Measurements from ENCODE around the gene TRIM52. TPM values are rescaled to one million over a fixed set of nuclear protein-coding genes. Genes with fewer than 3 reads are reported as not detected.
A peak's percentile ranks its signal among the peaks of the same experiment; 100 is the strongest.

Gene TRIM52
- total and polyA plus RNA-seq, 10 of the 15 experiments (the other 5 are each of a cell fraction or from before 2014, with no cell fraction given), result 1.4 to 24.3 (median 8.1) TPM

DNA sequence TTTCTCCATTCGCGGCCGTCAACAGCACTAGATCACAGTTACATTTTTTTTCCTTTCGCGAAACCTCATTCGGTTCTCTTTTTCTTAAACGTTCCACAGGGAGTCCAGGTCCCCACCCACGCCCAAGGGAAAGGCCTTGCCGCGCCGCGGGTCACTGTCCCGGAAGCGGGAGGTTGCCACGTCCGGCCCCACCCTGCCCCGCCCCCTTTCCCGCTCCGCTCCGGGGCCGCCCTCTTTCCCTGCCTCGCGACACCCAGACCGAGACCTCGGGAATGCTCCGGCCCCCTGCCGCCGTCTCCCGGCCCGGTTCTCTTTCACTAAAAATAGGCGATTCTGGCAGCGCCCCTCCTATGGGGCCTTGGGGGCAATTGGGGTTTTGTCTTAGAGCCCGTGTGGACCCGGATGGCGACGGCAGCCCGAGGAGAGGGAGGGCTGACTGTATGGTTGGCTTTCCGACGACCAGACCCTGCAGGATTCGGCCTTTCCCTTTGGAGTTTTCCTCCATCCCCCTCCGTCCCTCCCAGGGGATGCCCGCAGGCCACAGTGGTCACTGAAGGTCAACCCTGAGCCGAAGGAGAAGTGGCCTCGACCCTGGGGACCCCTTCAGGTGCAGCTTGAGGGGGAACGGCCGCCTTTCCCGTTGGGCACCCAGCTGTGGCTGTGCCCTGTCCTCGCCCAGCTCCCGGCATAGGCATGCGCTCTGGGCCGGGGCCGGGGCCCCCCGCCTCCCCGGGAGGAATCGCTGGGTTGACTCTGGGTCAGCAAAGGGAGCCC, 14.5 kb downstream of the TRIM52 start:
- WGBS (ENCODE audit: insufficient coverage, insufficient replicate concordance, low lambda C conversion rate, missing lambda C conversion rate), result 1% methylated on average over 39 of the region's 55 CpGs
- peaks cover 4 to 14% of the 10 kb centered on the region in 2 experiments; a peak in 3 of 4 replicates for H3K36me3 ChIP-seq (ENCODE audit: control insufficient read depth in 2 of 2, insufficient read depth in 2 of 2, low read length in 1 of 2)
- FAIRE-seq, result no peak
- peaks cover 21% of the 10 kb centered on the region for H3K4me1 ChIP-seq (ENCODE audit: control insufficient read depth, insufficient read depth, low read length)
- ATAC-seq, result peak; percentile 66
- SMC1A ChIA-PET (ENCODE audit: uncharacterized antibody, unreplicated experiment), result interaction anchor here (0.7 to 2.2 kb wide), 5 partner anchors 8 to 416 kb away, joined by 3 to 6 read pairs (median 5); no protein-coding TSS in a partner anchor
- POLR2A ChIA-PET, result interaction anchor here (0.9 to 3.7 kb wide), 4 partner anchors 14 to 57 kb away, joined by 3 to 36 read pairs (median 17); partner anchors contain the start of genes TRIM41 and TRIM52
- H3K9ac ChIP-seq (ENCODE audit: control insufficient read depth, insufficient read depth, low read length), result peak overlapping the region; percentile 88
- H3K4me3 ChIP-seq, result peak overlapping the region; percentile 98
- H3K4me2 ChIP-seq (ENCODE audit: control insufficient read depth, insufficient read depth), result peak overlapping the region; percentile 96
- H3K27me3 ChIP-seq (replicated peaks in 1 of 2; ENCODE audit: control insufficient read depth in 2 of 2, insufficient read depth in 2 of 2, low read length in 1 of 2), result no peaks in the 10 kb centered on the region
- peak overlapping the region; percentile 92 for H3K27ac ChIP-seq (ENCODE audit: control insufficient read depth, insufficient read depth)
- CTCF ChIA-PET, result interaction anchor here (0.6 to 3.5 kb wide), 4 partner anchors 8 to 62 kb away, joined by 3 to 12 read pairs (median 4); partner anchors contain the start of gene TRIM41
- intact Hi-C loops (cut with micrococcal nuclease; ENCODE audit: unreplicated experiment) (no loop called here), in situ Hi-C loops (cut with MboI) (no loop called here)
- RAD21 ChIA-PET (ENCODE audit: unreplicated experiment), result interaction anchor here (1.0 to 1.6 kb wide), 2 partner anchors 23 to 62 kb away, joined by 3 to 5 read pairs; partner anchors contain the start of gene TRIM41
- peaks cover 7% of the 10 kb centered on the region; the same call in 1 of the 2 replicates for H4K20me1 ChIP-seq (ENCODE audit: control insufficient read depth, insufficient read depth)
- no peak for DNase-seq (ENCODE audit: low read depth, low spot score)
- H3K9me3 ChIP-seq (replicated peaks; ENCODE audit: control insufficient read depth, insufficient read depth, low read length), result no peaks in the 10 kb centered on the region
- BruUV-seq (replicated peaks), result TSS peak; percentile 65
- peaks cover 88% of the 10 kb centered on the region for H3K79me2 ChIP-seq (ENCODE audit: control insufficient read depth, insufficient read depth, low read length)
- peak overlapping the region; percentile 79 for H2AFZ ChIP-seq (ENCODE audit: control insufficient read depth, low read depth, low read length)
- TF ChIP-seq RAD51 (IDR thresholded peaks at IDR 0.05), result no peak
- TF ChIP-seq, protein P1, sequence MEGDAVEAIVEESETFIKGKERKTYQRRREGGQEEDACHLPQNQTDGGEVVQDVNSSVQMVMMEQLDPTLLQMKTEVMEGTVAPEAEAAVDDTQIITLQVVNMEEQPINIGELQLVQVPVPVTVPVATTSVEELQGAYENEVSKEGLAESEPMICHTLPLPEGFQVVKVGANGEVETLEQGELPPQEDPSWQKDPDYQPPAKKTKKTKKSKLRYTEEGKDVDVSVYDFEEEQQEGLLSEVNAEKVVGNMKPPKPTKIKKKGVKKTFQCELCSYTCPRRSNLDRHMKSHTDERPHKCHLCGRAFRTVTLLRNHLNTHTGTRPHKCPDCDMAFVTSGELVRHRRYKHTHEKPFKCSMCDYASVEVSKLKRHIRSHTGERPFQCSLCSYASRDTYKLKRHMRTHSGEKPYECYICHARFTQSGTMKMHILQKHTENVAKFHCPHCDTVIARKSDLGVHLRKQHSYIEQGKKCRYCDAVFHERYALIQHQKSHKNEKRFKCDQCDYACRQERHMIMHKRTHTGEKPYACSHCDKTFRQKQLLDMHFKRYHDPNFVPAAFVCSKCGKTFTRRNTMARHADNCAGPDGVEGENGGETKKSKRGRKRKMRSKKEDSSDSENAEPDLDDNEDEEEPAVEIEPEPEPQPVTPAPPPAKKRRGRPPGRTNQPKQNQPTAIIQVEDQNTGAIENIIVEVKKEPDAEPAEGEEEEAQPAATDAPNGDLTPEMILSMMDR (IDR thresholded peaks at IDR 0.05 in 2 of 3, conservative IDR thresholded peaks at IDR 0.05 in 1 of 3; ENCODE audit: control insufficient read depth in 2 of 3, extremely low read depth in 1 of 3, insufficient read depth in 1 of 3, low read depth in 3 of 3, low read length in 3 of 3), result no peak
- no peak for TF ChIP-seq SREBF1 (IDR thresholded peaks at IDR 0.05; ENCODE audit: low read length)
- TF ChIP-seq ZBED1 (IDR thresholded peaks at IDR 0.05; ENCODE audit: borderline replicate concordance), result peak; percentile 47; the same call in 1 of the 2 replicates
- TF ChIP-seq FOS (IDR thresholded peaks at IDR 0.05; ENCODE audit: borderline replicate concordance, extremely low read depth, insufficient read length), result no peak
- TF ChIP-seq CEBPB (IDR thresholded peaks at IDR 0.05; ENCODE audit: borderline replicate concordance in 1 of 2, low read depth in 2 of 2, low read length in 2 of 2), result no peak
- TF ChIP-seq, protein P2, sequence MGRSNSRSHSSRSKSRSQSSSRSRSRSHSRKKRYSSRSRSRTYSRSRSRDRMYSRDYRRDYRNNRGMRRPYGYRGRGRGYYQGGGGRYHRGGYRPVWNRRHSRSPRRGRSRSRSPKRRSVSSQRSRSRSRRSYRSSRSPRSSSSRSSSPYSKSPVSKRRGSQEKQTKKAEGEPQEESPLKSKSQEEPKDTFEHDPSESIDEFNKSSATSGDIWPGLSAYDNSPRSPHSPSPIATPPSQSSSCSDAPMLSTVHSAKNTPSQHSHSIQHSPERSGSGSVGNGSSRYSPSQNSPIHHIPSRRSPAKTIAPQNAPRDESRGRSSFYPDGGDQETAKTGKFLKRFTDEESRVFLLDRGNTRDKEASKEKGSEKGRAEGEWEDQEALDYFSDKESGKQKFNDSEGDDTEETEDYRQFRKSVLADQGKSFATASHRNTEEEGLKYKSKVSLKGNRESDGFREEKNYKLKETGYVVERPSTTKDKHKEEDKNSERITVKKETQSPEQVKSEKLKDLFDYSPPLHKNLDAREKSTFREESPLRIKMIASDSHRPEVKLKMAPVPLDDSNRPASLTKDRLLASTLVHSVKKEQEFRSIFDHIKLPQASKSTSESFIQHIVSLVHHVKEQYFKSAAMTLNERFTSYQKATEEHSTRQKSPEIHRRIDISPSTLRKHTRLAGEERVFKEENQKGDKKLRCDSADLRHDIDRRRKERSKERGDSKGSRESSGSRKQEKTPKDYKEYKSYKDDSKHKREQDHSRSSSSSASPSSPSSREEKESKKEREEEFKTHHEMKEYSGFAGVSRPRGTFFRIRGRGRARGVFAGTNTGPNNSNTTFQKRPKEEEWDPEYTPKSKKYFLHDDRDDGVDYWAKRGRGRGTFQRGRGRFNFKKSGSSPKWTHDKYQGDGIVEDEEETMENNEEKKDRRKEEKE (IDR thresholded peaks at IDR 0.05), result no peak
- TF ChIP-seq, protein P3, sequence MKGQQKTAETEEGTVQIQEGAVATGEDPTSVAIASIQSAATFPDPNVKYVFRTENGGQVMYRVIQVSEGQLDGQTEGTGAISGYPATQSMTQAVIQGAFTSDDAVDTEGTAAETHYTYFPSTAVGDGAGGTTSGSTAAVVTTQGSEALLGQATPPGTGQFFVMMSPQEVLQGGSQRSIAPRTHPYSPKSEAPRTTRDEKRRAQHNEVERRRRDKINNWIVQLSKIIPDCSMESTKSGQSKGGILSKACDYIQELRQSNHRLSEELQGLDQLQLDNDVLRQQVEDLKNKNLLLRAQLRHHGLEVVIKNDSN (IDR thresholded peaks at IDR 0.05; ENCODE audit: borderline replicate concordance, extremely low read length, insufficient read depth, low read depth, low read length), result no peak
- TF ChIP-seq IRF4 (IDR thresholded peaks at IDR 0.05; ENCODE audit: low read depth, low read length), result no peak
- no peak for TF ChIP-seq RCOR1 (conservative IDR thresholded peaks at IDR 0.05; ENCODE audit: low read depth, low read length)
- TF ChIP-seq, protein P4, sequence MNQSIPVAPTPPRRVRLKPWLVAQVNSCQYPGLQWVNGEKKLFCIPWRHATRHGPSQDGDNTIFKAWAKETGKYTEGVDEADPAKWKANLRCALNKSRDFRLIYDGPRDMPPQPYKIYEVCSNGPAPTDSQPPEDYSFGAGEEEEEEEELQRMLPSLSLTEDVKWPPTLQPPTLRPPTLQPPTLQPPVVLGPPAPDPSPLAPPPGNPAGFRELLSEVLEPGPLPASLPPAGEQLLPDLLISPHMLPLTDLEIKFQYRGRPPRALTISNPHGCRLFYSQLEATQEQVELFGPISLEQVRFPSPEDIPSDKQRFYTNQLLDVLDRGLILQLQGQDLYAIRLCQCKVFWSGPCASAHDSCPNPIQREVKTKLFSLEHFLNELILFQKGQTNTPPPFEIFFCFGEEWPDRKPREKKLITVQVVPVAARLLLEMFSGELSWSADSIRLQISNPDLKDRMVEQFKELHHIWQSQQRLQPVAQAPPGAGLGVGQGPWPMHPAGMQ (IDR thresholded peaks at IDR 0.05; ENCODE audit: borderline replicate concordance), result peak; percentile 27; the same call in 1 of the 2 replicates
- TF ChIP-seq MYB (IDR thresholded peaks at IDR 0.05; ENCODE audit: borderline replicate concordance, low read depth, low read length), result no peak
- peak; percentile 52 for TF ChIP-seq EED (IDR thresholded peaks at IDR 0.05; ENCODE audit: low read depth)
- no peak for TF ChIP-seq PAX5 (IDR thresholded peaks at IDR 0.05; ENCODE audit: borderline replicate concordance, low read depth, low read length)
- TF ChIP-seq IKZF1 (conservative IDR thresholded peaks at IDR 0.05), result peak; percentile 84; the same call in 1 of the 2 replicates
- TF ChIP-seq NBN (IDR thresholded peaks at IDR 0.05), result peak; percentile 78

All from GM12878 (cell line).